GM12891 (cell line): ENCODE data around the gene AIDA.

Experiments used
- POLR2A ChIP-seq: IDR thresholded peaks from 2 replicates; pipeline ENCODE4 v1.6.1; 2011; ENCODE audit warnings: low read depth, low read length, control low read depth
- POLR2AphosphoS5 ChIP-seq: IDR thresholded peaks from 2 replicates; pipeline ENCODE4 v1.6.1; 2011; ENCODE audit warnings: low read depth, low read length, control low read depth

DNA sequence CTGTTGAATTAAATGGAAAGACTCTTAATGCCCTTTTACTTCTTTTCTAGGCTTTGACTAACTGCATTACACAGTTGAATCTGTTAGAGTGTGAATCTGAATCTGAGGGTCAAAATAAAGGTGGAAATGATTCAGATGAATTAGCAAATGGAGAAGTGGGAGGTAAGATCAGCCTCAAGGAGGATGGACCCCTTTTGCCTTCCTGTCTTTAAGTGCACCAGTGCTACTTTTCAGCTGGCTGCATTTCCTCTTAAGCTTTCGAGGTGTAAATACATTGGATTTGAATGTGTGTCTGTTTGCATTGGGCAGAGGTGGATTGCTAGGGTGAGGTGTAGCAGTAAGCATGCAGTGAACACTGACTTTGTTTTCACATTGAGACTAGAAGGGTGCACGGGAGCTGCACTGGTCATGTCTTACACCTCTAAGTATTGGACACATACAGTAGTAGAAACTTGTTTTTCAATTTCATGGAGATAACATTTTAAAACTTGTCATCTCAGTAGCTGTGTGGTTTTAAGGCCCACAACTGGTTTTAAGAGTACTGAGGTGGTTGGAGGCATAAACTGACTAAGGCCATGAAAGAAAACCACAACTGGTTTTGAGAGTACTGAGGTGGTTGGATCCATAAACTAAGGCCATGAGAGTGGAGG lies 59.0 kb downstream of the AIDA start:
- TF ChIP-seq POLR2A (no peak), POLR2AphosphoS5 (no peak)
